ENCODE measurements around the gene RXRG.

The RXRG gene

DNA sequence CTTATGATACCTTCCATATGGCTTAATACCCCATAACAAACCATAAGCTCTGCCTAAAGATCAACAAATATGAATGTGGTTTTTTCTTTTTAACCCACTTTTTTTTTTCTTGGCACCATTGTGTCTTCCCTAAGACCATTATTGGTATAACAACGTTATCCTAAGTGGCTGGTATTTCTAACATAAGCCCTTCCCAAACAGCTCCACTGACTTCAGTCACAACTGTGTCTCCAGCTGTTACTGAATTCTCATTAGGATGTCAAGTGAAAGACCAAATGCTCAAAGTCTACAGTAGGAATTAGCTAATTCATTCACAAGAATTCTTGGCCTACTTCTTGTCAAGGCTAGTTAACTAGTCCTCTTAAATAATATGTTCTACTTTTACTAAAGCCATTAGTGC is 4.2 kb upstream of the RXRG start:
- DNase-seq, result no peak

DNA sequence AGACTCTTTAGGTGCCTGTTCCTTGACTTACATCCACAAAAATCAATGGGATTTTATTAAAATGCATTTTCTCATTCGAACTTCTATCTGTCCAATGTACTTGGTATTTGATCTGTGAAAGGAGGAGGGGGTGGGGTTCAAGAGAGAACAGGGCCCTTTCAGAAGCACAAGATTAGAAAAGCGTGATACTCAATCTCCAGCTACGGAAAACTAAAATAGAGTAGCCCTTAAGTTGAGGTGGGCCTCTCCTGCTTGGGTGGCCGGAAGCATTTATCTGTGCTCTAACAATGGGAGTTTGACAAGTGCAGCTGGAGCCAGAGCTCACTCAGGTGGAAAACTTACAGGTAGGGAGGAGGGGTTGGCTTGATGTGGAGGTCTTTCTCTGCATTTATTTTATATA is 462 bp upstream of the RXRG start:
- DNase-seq, result no peak

DNA sequence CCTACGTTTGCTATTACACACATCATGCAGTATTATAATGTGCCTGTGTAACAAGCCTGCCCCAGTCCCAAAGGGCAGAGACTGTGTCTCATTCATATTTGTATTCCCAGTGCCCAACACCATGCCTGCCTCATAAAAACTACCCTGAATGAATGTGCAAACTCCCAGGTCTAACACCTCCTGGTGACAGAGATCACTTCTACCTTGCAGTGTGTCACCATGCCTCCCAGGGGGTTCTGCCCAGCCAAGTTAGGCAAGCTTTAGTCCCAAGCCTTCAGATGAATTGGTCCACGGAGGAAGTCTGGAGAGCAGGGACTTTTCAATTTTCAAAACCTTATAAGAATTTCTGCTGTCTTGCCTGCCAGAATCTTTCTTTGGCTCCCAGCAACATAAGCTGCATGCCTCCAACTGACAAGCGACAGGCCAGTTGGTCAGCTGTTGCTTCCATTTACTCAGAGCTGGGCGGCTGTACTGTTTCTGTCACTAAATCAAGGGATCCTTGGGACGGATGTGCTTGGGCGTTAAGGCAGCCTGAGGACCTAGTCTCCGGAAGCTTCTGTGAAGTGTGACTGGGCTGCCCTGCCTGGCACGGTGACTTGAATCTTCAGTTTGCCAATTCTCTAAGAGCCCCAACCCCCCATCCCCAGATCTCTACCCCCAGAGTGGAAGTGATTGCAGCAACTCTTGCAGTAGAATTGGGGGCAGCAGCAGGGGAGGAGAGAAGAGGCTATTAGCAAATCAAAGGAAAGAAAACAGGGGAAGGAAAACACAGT is 1.2 kb downstream of the RXRG start:
- no peak for DNase-seq

DNA sequence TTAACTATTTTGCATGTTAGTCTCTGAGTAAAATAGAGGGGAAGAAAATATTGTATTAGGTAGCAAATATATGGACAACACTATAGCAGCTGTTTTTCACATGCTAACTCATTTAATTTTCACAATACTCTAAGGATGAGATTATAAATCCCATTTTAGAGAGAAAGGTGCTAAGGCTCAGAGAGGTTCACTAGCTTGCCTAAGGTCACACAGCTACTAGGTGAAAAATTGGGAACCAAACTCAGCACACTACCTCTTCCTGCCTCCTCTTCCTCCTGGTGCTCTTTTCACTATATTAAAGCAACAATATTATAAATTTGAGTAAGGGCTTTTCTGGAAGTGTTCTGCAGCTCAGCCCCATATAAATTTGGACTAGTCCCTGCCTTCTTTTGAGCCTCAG is 2.3 kb downstream of the RXRG start:
- DNase-seq, result no peak

DNA sequence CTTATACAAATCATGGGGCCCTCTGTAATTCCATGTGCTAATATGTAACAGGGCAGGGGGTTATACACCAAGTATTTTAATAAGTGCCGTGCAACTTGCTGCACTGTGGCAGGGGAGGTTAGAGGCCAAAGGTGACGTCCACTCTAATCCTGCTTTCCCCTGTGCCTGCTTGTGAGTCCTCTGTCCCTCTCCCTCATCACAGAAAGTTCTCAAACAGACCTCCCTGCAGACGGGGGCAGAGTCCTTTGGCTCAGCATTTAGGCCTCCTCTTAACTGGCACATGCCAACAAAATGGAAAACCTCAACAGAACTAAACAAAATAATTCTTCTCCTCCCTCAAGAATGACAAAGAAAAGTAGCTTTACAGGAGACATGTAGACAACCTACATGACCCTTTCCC is 2.9 kb downstream of the RXRG start:
- no peak for DNase-seq

DNA sequence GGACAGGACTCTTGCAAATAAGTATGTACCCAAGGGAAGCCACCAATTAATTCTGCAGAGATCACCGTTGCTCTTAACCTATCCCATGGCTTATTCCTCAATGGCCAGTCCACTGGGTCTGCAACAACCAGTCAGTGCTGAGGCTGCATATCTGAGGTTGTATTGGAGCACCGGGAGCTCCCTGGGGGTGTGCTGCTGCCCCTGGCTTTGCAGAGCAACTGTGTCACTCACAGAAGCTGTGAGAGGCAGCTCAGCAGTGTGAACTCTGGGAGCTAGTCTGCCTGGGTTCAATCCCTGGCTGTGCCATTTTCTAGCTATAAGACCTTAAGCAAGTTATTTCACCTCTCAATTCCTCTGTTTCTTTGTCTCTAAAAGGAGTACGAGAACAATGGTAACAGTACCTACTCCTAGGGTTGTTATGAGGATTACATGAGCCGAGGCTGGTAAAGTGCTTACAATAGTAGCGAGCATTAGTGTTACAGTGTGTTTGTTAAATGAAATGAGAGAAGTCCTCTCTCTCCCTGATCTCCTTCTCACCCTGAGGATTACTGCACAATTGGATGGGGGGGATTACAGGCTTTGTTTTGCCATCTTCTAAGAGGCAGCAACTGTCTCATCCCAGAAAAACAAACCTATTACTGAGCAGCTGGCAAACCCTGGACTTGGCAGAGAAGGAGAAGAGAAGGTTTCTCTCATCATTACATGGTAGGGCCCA is 3.6 kb downstream of the RXRG start:
- no peak for DNase-seq

DNA sequence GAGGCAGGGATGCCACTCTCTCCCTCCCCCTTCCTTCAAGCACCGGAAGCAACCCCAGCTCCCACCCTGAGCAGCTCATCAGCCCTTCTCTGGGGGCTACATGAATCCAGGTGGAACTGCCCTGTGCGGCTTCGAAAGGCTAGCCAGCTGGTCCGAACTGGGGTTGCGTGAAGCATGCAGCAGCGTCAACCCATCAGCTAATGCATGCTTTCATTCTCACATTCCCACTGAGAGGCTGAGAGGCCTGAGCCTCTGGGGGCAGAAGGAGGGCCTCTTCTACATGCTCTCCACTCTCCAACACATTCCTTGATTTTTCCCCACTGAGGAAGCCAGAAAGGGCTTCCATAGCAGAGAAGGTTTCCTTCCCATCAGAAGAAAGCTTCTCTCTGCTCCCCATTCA is 5.6 kb downstream of the RXRG start:
- no peak for DNase-seq

DNA sequence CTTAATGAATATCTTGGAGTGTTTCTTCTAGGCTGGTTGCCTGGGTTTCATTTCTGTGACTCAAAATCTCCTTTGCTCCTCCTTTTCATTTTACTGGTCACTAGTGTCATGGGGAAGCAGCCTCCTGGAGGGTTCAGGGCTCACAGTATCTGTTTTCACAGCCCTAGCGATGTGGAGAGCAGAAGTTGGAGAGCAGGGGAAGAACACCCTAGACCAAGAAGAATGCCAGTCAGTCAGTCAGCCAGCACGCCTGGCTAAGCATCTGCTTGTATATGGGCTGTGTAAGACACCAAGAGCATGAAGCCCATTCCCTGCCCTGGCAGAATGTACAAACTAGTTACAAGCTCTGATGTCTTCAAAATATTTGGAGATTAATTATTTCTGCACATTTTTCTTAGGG is 7.9 kb downstream of the RXRG start:
- no peak for DNase-seq

DNA sequence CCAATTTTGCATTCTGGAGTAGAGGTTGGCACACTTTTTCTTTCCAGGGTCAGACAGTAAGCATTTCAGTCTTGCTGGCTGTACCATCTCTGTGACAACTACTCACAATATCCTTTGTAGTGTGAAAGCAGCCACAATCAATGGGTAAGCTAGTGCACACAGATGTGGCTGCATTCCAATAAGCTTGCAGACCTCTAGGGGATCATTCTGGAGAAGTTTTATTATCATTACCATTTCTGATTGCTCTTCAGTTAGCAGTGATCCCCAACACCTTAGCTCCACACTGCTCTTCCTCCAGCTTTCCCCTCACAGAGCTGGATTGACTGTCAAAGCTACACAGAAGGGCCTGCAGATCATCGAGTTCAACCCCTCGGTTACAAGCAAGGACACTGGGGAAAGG is 9.1 kb downstream of the RXRG start:
- DNase-seq, result no peak

DNA sequence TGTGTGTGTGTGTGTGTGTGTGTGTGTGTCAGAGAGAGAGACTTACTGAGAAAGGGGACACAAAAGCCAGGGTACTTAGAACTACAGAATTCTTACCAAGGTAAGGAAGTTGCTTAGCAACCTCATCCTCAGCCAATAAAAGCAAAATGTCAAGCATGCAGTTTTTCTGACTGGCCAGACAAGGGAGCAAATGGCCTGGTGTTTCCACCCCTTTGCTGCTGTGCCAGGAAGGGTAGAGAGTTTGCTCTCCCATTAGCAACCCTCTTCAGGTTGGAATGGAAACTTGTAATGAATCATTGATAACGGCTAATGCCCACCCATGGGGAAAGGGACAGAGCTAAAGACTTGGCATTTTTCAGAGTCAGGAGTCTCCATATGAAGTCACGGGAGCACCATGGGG is 10.6 kb downstream of the RXRG start:
- no peak for DNase-seq

DNA sequence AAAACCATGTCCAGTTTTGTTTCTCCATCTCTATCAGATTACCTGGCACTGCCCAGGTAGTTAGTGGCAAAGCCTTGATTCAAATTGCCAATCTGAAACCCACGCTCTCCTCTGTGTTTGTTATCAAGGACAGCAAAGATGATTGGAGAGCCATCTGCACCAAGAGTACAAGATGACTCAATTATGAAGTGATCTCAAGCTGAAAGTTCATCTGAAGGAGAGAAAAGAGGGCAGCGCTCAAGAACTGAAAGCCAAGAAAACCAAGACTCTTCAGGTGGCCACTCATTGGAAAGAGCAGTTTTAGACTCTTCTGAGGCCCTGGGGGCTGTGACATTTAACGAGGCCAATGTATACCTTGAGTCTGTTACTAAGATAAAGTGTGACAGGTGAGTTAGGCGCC is 13.8 kb downstream of the RXRG start:
- DNase-seq, result no peak

DNA sequence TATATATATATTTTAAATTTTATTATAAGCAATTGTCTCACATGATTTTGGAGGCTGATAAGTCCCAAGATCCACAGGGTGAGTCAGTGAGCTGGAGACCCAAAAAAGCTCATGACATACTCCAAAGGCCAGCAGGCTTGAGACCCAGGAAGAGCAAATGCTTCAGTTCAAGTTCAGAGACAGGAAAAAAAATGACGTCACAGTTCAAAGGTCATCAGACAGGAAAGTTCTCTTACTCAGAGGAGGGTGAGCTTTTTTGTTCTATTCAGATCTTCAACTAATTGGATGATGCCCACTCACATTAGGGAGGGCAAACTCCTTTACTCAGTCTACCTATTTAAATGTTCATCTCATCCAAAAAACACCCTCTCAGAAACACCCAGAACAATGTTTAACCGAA is 18.2 kb downstream of the RXRG start:
- DNase-seq, result no peak

DNA sequence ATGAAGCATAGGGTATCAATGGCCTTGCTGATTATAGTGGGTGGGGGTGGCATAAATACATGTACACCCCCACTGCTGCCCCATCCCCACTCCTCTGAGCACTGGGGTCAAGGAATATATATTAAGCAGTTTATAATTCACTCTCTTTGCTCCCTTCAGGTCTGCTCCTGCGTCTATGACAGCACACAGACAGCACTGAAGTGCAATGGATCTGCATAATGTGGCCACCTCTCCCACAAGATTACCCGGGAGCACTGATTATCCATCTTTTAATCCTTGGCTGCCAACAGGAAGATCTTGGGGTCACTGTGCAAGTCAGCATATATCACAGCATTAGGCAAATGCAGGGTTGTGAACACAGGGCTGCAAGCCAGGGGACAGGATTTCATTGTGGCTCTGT is 19.3 kb downstream of the RXRG start:
- DNase-seq, result no peak

DNA sequence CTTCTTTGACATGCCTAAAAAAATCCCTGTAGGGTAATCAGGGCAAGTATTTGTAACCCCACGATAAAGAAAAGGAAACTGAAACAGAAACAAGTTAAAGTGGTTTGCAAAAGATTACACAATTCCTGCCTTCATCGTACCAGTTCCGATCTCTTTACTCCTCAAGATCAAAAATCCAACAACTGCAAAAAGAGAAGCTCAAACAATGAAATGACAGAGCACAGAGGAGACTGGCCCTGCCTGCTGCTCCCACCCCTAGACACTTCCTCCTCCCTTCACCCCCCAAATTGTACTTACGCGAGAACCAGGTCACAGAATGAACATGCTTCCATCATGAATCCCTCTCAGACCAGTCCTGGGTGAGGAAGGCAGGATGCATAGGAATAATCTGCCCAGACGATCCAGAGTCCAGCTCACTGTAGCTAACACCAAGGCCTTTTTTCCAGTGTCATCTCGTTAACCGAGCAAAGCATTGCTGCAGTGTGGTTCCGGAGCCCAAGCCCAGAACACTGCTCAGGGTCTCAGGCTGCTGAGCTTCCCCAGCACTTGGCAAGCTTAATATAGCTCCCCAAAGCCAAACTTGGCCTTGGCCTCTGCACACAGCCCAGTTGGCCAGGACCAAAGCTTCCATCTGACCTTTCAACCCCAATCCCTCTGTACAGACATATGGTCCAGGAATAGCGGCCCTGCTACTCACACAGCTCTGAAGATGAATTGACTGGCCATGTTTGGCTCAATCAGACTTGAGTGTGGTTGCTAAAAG is 20.3 kb downstream of the RXRG start:
- DNase-seq, result peak; percentile 74

DNA sequence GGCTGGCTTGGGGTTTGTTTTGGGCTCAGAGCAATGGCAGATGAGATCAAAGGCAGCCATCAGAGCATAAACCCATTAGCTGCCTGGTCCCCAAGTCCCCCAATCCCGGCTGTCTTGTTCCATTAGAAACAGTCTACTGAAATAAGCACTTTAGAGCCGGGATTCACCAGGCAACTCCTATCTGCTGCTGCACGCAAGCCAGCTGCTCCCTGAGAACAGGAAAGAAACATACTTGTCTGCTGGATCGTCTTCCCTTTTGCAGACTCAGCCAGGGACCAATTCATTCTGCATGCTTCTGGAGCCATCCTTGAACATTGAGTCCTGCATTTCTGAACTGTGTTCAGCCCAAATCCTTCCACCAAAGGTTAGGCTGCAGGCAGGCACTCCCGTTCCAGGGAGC is 21.8 kb downstream of the RXRG start:
- DNase-seq, result no peak

DNA sequence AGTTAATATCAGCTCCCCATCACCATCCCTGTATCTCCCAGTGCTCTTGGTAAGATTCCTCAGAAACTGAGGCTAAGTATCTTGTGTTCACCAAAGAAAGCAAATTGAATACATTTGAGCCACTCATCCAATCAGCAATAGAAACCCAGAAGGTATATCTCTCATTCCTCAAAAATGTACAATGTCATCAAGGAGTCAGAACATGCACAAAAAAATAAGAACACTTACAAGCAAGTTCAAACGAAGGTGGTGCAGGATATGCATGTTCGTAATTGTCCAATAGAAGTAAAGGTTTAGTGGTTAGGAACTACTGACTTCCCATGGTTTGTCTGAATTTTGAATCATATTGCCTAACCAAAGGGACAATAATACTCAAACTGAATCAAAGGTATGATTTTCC is 24.3 kb downstream of the RXRG start:
- no peak for DNase-seq

DNA sequence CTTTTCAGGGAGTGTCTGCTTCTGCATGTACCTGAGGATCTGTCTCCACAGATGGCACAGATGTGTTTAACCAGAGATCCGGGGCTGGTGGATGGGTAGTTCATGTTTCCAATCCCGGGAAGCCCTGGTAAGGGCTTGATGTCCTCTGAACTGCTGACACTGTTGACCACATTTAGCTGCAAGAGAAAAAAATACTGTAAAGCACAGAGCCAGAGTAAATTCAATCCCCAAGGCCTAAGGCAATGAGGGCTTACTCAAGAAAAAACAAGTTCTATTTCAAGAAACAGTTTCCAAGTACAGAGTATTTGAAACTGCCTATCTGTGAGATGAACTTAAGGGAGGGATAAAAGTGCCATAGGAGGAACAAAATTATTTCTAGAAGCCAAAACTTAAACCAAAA is 25.1 kb downstream of the RXRG start:
- no peak for DNase-seq

DNA sequence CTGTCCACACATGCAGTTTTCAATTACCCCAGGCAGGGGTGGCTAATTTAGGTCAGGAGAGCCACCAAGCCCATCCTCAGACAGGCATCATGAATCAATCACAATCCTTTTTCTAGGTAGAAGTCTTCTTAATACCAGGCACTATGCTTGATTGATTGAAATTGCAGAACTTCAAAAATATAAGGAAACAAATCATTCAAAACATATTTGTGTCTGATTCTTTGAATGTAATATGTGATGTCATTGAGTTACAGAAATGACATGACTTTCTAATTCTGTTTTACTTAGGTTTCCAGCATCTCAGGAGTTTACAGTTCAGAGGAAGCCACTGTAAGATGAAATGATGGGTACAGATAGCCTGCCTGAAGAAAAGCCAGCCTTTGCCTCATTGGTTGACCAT is 26.7 kb downstream of the RXRG start:
- DNase-seq, result no peak

DNA sequence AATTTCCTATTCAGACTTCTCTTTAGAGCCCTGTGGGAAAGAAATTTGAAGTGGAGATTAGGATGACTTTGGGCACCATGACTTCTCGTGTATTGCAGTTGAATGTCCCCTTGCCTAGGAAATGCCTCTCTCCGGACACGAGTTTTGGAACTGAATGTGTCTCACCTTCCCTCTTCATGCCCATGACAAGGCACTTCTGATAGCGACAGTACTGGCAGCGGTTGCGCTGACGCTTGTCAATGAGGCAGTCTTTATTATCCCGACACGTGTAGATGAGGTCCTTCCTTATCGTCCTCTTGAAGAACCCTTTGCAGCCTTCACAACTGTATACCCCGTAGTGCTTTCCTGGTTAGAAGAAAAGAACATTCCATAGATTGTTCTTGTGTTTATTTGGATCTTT is 28.1 kb downstream of the RXRG start:
- no peak for DNase-seq

DNA sequence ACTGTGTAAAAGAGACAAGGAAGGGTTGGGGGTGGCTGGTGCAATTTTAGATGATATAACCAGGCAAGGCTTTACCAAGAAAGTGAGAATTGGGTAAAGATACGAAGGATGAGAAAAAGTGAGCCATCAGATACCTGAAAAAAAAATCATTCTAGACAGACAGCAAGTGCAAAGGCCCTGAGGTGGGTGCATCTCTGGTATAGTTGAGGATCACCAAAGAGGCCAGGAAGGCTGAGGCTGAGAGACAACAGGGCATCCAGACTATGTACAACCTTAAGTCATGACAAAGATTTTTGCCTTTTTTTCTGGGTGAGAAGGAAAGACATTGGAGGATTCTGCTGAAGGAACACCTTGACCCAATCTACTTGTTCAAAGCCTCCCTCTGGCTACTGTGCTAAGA is 29.9 kb downstream of the RXRG start:
- no peak for DNase-seq

DNA sequence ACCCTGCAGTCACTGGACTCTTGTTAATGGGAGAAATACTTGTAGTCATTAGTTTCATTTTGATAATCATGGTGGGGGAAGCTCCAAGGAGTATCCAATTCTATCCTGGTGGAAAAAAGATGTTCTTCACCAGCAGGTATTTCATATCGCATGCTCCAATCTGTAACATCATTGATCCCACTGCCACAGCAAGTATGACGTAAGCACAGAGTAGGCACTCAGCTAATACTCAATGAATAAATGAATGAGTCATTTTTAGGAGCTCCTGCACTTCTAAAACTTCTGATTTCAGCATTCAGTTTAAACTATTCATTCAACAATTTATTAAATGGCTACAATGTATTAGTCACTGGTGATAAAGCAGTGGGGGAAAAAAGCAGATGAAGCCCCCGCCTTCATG is 30.3 kb downstream of the RXRG start:
- no peak for DNase-seq

DNA sequence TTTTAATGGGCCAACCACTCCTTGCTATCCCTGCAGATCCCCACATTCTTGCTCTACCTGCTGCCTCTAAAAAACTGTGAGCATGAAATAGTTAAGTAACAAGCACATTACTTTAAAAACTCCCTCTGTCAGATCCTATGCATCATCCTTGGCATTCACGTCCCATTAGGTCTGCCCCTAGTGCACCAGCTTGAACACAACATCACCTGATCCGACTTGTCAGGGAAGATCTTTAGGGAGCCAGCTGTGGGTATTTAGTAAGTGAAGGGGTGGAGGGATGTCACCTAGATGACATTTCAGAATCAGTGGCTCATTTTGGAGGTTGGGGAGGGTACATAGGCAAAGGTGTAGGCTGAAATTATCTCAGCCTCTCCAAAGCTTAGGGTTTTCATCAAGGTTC is 33.5 kb downstream of the RXRG start:
- DNase-seq, result no peak

DNA sequence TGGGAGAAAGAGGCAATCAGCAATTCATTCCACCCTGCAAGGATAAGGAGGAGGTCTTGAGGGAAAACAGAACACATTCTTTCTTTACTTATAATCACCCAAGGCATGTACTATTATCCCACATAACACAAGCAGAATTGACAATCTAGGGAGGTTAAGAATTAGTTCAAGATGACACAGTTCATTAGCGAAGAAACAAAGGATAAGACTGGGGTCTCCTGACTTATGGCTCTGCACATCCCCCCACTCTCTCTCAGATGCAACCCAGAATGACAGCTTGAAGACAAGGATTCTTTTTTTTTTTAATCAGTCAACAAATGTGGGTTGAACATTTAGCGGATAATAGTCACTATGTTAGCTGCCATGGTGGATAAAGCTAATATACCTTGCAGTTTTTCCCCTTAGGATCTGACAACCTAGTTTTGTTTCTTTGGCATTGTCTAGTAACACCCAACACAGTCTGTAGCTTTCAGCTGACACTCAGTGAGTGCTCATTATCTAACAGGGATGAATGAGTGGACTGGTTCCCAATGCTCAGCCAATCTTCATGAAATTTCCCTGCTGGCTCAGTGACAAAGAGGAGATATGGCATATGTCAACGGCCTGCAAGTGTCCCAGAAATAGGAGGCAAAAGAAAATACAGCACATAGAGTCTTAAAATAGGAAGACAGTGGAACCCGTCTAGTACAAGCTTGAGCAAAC is 35.1 kb downstream of the RXRG start:
- no peak for DNase-seq

DNA sequence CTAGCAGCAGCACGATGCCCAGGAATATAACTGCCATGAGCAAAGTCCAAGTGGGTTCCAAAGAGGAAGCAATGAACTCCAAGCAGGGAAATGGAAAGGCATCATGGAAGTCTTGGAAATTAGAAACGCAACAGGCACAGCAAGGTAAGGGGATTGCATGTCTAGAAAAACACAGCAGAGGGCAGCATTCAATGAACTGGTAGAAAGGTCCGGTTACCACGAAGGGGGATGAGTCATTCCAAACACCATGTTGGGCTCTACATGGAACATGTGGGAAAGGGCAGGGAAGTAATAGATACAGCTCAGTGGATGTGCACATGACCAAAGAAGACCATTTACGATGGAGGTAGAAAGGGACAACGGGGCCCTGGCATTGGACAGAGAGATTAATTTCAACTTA is 36.4 kb downstream of the RXRG start:
- peak; percentile 58 for DNase-seq

All from OCI-M1 (cell line).